HL-60 (cell line): ENCODE measurements around the gene UNKL.

ENCODE experiments used
- GABPA ChIP-seq: IDR thresholded peaks from 2 replicates; pipeline ENCODE4 v1.6.1; 2012; ENCODE audit warnings: low read depth
- POLR2AphosphoS5 ChIP-seq: IDR thresholded peaks from 2 replicates; pipeline ENCODE4 v1.6.1; 2012; ENCODE audit warnings: low read depth
- TF ChIP-seq, protein P1 (sequence below): IDR thresholded peaks from one replicate; pipeline ENCODE4 v1.5.1; 2011; ENCODE audit warnings: low read length, control low read depth, inconsistent platforms; ENCODE audit not compliant: insufficient read depth

GRCh38 chr16:1331712-1332617 is 82.5 kb downstream of the UNKL start:
- TF ChIP-seq, protein P1, sequence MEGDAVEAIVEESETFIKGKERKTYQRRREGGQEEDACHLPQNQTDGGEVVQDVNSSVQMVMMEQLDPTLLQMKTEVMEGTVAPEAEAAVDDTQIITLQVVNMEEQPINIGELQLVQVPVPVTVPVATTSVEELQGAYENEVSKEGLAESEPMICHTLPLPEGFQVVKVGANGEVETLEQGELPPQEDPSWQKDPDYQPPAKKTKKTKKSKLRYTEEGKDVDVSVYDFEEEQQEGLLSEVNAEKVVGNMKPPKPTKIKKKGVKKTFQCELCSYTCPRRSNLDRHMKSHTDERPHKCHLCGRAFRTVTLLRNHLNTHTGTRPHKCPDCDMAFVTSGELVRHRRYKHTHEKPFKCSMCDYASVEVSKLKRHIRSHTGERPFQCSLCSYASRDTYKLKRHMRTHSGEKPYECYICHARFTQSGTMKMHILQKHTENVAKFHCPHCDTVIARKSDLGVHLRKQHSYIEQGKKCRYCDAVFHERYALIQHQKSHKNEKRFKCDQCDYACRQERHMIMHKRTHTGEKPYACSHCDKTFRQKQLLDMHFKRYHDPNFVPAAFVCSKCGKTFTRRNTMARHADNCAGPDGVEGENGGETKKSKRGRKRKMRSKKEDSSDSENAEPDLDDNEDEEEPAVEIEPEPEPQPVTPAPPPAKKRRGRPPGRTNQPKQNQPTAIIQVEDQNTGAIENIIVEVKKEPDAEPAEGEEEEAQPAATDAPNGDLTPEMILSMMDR, result no peak
- no peak for TF ChIP-seq POLR2AphosphoS5
- no peak for TF ChIP-seq GABPA
